Activated B cell treated with CpG ODN at 0.5 μM for 24 hours (primary cell): Measurements from ENCODE around the gene TNRC6B. TPM values are rescaled to one million over a fixed set of nuclear protein-coding genes. Genes with fewer than 3 reads are reported as not detected.

Experiments
- ATAC-seq: fragments of 200-7000 bp; cut with Tn5 transposase; one replicate; pipeline ENCODE4 v1.10.0; 2021; ENCODE audit warnings: low read depth, mild to moderate bottlenecking, moderate library complexity
- CTCF ChIA-PET: fragments of 350-600 bp; sonication (Branson Sonifier 250); formaldehyde crosslinking; loops from one replicate; lab custom pipeline; 2021; ENCODE audit warnings: antibody characterized with exemption; lab: Charles Lee
- POLR2A ChIA-PET: fragments of 350-600 bp; sonication (Branson Sonifier 250); formaldehyde crosslinking; loops from one replicate; lab custom pipeline; 2021; ENCODE audit warnings: antibody characterized with exemption; lab: Charles Lee
- DNase-seq: peaks from one replicate; pipeline ENCODE4 v3.0.0; 2022
- H3K27ac Mint-ChIP-seq: one replicate; pipeline ENCODE4 v1.8.0; 2020; ENCODE audit warnings: mixed read lengths
- H3K27me3 Mint-ChIP-seq: one replicate; pipeline ENCODE4 v1.8.0; 2021; ENCODE audit warnings: mixed read lengths
- H3K36me3 Mint-ChIP-seq: one replicate; pipeline ENCODE4 v1.8.0; 2021; ENCODE audit warnings: low read depth, mixed read lengths
- H3K4me1 Mint-ChIP-seq: one replicate; pipeline ENCODE4 v1.8.0; 2021; ENCODE audit warnings: mixed read lengths
- H3K4me3 Mint-ChIP-seq: one replicate; pipeline ENCODE4 v1.8.0; 2020; ENCODE audit warnings: mild to moderate bottlenecking, mixed read lengths
- H3K9me3 Mint-ChIP-seq: one replicate; pipeline ENCODE4 v1.8.0; 2020; ENCODE audit warnings: mixed read lengths
- CTCF ChIP-seq: fragments of 200-600 bp; IDR thresholded peaks from one replicate; pipeline ENCODE4 v1.8.0; 2022; ENCODE audit warnings: antibody characterized with exemption, mild to moderate bottlenecking
- intact Hi-C: fragments of 100-400 bp; cut with micrococcal nuclease; formaldehyde crosslinking; loops from one replicate; pipeline ENCODE4 v1.15.1; 2024
- total RNA-seq: library from RNA; stranded (reverse); gene quantifications from 2 replicates; pipeline ENCODE4 v1.2.3, GENCODE V29; 2022

TNRC6B gene
- total RNA-seq, 1 donor from 2014 or later = 95.2 TPM

GRCh38 chr22:40271440-40271839, 93.7 kb downstream of the TNRC6B start:
- no peak for TF ChIP-seq CTCF
- POLR2A ChIA-PET = interaction anchor here (1.1 kb wide), 1 partner anchor 227 kb away, joined by 3 read pairs; no protein-coding TSS in a partner anchor
- ATAC-seq (no peak), DNase-seq (no peak)
- H3K4me1 Mint-ChIP-seq = peaks cover 7% of the 10 kb centered on the region
- peaks cover 85% of the 10 kb centered on the region for H3K36me3 Mint-ChIP-seq
- intact Hi-C loops = loop anchor here (10.0 kb wide), 1 partner anchor 227 kb away; no protein-coding TSS in a partner anchor
- H3K9me3 Mint-ChIP-seq = no peaks in the 10 kb centered on the region
- no peak overlapping the region for H3K27ac Mint-ChIP-seq
- no peak overlapping the region for H3K4me3 Mint-ChIP-seq
- no peaks in the 10 kb centered on the region for H3K27me3 Mint-ChIP-seq
- CTCF ChIA-PET = no interaction called here

GRCh38 chr22:40273319-40273718, 95.6 kb downstream of the TNRC6B start:
- TF ChIP-seq CTCF = no peak
- intact Hi-C loops = loop anchor here (10.0 kb wide), 1 partner anchor 229 kb away; no protein-coding TSS in a partner anchor
- Mint-ChIP-seq H3K36me3 (peaks cover 78% of the 10 kb centered on the region), H3K4me3 (no peak overlapping the region), H3K27me3 (no peaks in the 10 kb centered on the region), H3K4me1 (peaks cover 9% of the 10 kb centered on the region), H3K9me3 (no peaks in the 10 kb centered on the region), H3K27ac (peak overlapping the region; percentile 41)
- ATAC-seq = no peak
- POLR2A ChIA-PET = no interaction called here
- DNase-seq = no peak
- CTCF ChIA-PET = no interaction called here

GRCh38 chr22:40276996-40277823, 99.5 kb downstream of the TNRC6B start:
- no peaks in the 10 kb centered on the region for H3K9me3 Mint-ChIP-seq
- POLR2A ChIA-PET = interaction anchor here (1.0 to 1.6 kb wide), 2 partner anchors 100 to 233 kb away, joined by 3 to 7 read pairs; partner anchors contain the start of gene TNRC6B
- no peak overlapping the region for H3K4me3 Mint-ChIP-seq
- TF ChIP-seq CTCF = no peak
- peaks cover 81% of the 10 kb centered on the region for H3K36me3 Mint-ChIP-seq
- no peaks in the 10 kb centered on the region for H3K27me3 Mint-ChIP-seq
- no peak for ATAC-seq
- intact Hi-C loops = loop anchor here (5.0 to 10.0 kb wide), 2 partner anchors 100 to 232 kb away; partner anchors contain the start of gene TNRC6B
- peaks cover 9% of the 10 kb centered on the region for H3K4me1 Mint-ChIP-seq
- peak overlapping the region; percentile 81 for H3K27ac Mint-ChIP-seq
- DNase-seq = no peak
- CTCF ChIA-PET = no interaction called here

GRCh38 chr22:40279017-40279416, 101.3 kb downstream of the TNRC6B start:
- POLR2A ChIA-PET = no interaction called here
- intact Hi-C loops = loop anchor here (5.0 to 10.0 kb wide), 2 partner anchors 102 to 234 kb away; partner anchors contain the start of gene TNRC6B
- H3K9me3 Mint-ChIP-seq = no peaks in the 10 kb centered on the region
- peaks cover 73% of the 10 kb centered on the region for H3K36me3 Mint-ChIP-seq
- H3K27me3 Mint-ChIP-seq = no peaks in the 10 kb centered on the region
- H3K27ac Mint-ChIP-seq = no peak overlapping the region
- H3K4me3 Mint-ChIP-seq = no peak overlapping the region
- DNase-seq = no peak
- H3K4me1 Mint-ChIP-seq = peaks cover 9% of the 10 kb centered on the region
- ATAC-seq = no peak
- TF ChIP-seq CTCF = no peak
- CTCF ChIA-PET = no interaction called here

GRCh38 chr22:40281717-40282116, 104.0 kb downstream of the TNRC6B start:
- Mint-ChIP-seq H3K27ac (no peak overlapping the region), H3K36me3 (peaks cover 78% of the 10 kb centered on the region), H3K27me3 (no peaks in the 10 kb centered on the region), H3K4me1 (peaks cover under 1% of the 10 kb centered on the region), H3K4me3 (no peak overlapping the region), H3K9me3 (no peaks in the 10 kb centered on the region)
- TF ChIP-seq CTCF = no peak
- DNase-seq = no peak
- intact Hi-C loops = no loop called here
- POLR2A ChIA-PET = no interaction called here
- no peak for ATAC-seq
- CTCF ChIA-PET = no interaction called here
